H9 (cell line): ENCODE data around the gene TEF. TPM values are rescaled to one million over a fixed set of nuclear protein-coding genes. Genes with fewer than 3 reads are reported as not detected.

Source experiments
- DNase-seq: peaks from one replicate; pipeline ENCODE4 v3.0.0-alpha.2; 2017
- H2AFZ ChIP-seq: one replicate; pipeline ENCODE4 v1.6.1; 2013; ENCODE audit warnings: mild to moderate bottlenecking, low read length, control low read depth, moderate library complexity
- H2AK5ac ChIP-seq: 2 replicates; pipeline ENCODE4 v1.6.1; 2013; ENCODE audit warnings: low read length, control low read depth, mixed read lengths; ENCODE audit not compliant: insufficient read length
- H2BK120ac ChIP-seq: one replicate; pipeline ENCODE4 v1.6.1; 2013; ENCODE audit warnings: low read depth, mild to moderate bottlenecking, low read length, control low read depth, inconsistent platforms; ENCODE audit not compliant: poor library complexity, severe bottlenecking
- H2BK12ac ChIP-seq: 2 replicates; pipeline ENCODE4 v1.6.1; 2013; ENCODE audit warnings: low read length, control low read depth, mixed read lengths, low read depth; ENCODE audit not compliant: insufficient read length
- H2BK15ac ChIP-seq: 2 replicates; pipeline ENCODE4 v1.6.1; 2013; ENCODE audit warnings: low read depth, low read length, control low read depth
- H2BK20ac ChIP-seq: one replicate; pipeline ENCODE4 v1.6.1; 2013; ENCODE audit warnings: low read depth, mild to moderate bottlenecking, low read length, control low read depth, inconsistent platforms; ENCODE audit not compliant: poor library complexity, severe bottlenecking
- H2BK5ac ChIP-seq: 2 replicates; pipeline ENCODE4 v1.6.1; 2013; ENCODE audit warnings: low read length, control low read depth, mixed read lengths; ENCODE audit not compliant: insufficient read length
- H3K14ac ChIP-seq: 2 replicates; pipeline ENCODE4 v1.6.1; 2013; ENCODE audit warnings: low read length, control low read depth; ENCODE audit not compliant: insufficient read depth
- H3K18ac ChIP-seq: 2 replicates; pipeline ENCODE4 v1.6.1; 2013; ENCODE audit warnings: low read depth, mild to moderate bottlenecking, mixed read lengths, low read length, control low read depth; ENCODE audit not compliant: insufficient read length
- H3K23ac ChIP-seq: 2 replicates; pipeline ENCODE4 v1.6.1; 2013; ENCODE audit warnings: low read length, control low read depth, mixed read lengths, low read depth; ENCODE audit not compliant: insufficient read length
- H3K23me2 ChIP-seq: 2 replicates; pipeline ENCODE4 v1.6.1; 2013; ENCODE audit warnings: low read depth, mild to moderate bottlenecking, mixed read lengths, low read length, control low read depth; ENCODE audit not compliant: insufficient read length, poor library complexity, severe bottlenecking
- H3K27ac ChIP-seq: 2 replicates; pipeline ENCODE4 v1.5.1; 2013; ENCODE audit warnings: low read length, control low read depth, mixed read lengths, low read depth; ENCODE audit not compliant: insufficient read length
- H3K27me3 ChIP-seq: 2 replicates; pipeline ENCODE4 v1.6.1; 2013; ENCODE audit warnings: low read length, control low read depth, inconsistent platforms; ENCODE audit not compliant: insufficient read depth
- H3K4ac ChIP-seq: 2 replicates; pipeline ENCODE4 v1.6.1; 2013; ENCODE audit warnings: low read depth, mild to moderate bottlenecking, control low read depth, inconsistent platforms, low read length, moderate library complexity
- H3K4me1 ChIP-seq: 2 replicates; pipeline ENCODE4 v1.6.1; 2013; ENCODE audit warnings: low read length, control low read depth, inconsistent platforms; ENCODE audit not compliant: insufficient read depth
- H3K4me2 ChIP-seq: 2 replicates; pipeline ENCODE4 v1.6.1; 2013; ENCODE audit warnings: low read length, control low read depth, mixed read lengths; ENCODE audit not compliant: insufficient read length, insufficient read depth
- H3K56ac ChIP-seq: 2 replicates; pipeline ENCODE4 v1.6.1; 2013; ENCODE audit warnings: low read depth, mild to moderate bottlenecking, mixed read lengths, low read length, control low read depth; ENCODE audit not compliant: insufficient read length
- H3K79me1 ChIP-seq: 2 replicates; pipeline ENCODE4 v1.6.1; 2013; ENCODE audit warnings: low read depth, mild to moderate bottlenecking, moderate library complexity, low read length, control low read depth, inconsistent platforms; ENCODE audit not compliant: insufficient read depth, poor library complexity, severe bottlenecking
- H3K79me2 ChIP-seq: 2 replicates; pipeline ENCODE4 v1.6.1; 2013; ENCODE audit warnings: low read length, control low read depth, inconsistent platforms; ENCODE audit not compliant: insufficient read depth
- H3K9ac ChIP-seq: 2 replicates; pipeline ENCODE4 v1.6.1; 2013; ENCODE audit warnings: low read length, control low read depth, mixed read lengths; ENCODE audit not compliant: insufficient read length; ENCODE audit errors: extremely low read depth
- H3K9me3 ChIP-seq: one replicate; pipeline ENCODE4 v1.6.1; 2013; ENCODE audit warnings: low read depth, low read length, inconsistent platforms; ENCODE audit not compliant: control insufficient read depth
- H3T11ph ChIP-seq: one replicate; pipeline ENCODE4 v1.6.1; 2013; ENCODE audit warnings: mild to moderate bottlenecking, low read length, control low read depth, inconsistent platforms
- H4K20me1 ChIP-seq: one replicate; pipeline ENCODE4 v1.6.1; 2013; ENCODE audit not compliant: control insufficient read depth, insufficient read length, insufficient read depth
- H4K5ac ChIP-seq: 2 replicates; pipeline ENCODE4 v1.6.1; 2013; ENCODE audit warnings: low read depth, mild to moderate bottlenecking, mixed read lengths, low read length, control low read depth; ENCODE audit not compliant: insufficient read length
- H4K8ac ChIP-seq: replicated peaks from 2 replicates; pipeline ENCODE4 v1.6.1; 2013; ENCODE audit warnings: low read length, control low read depth, mixed read lengths, low read depth; ENCODE audit not compliant: insufficient read length
- H4K91ac ChIP-seq: 2 replicates; pipeline ENCODE4 v1.6.1; 2013; ENCODE audit warnings: low read depth, mild to moderate bottlenecking, moderate library complexity, mixed read lengths, low read length, control low read depth; ENCODE audit not compliant: insufficient read length
- H3K27ac Mint-ChIP-seq, 3 experiments: 2 replicates in 2 of 3; 3 replicates in 1 of 3; pipeline ENCODE4 v1.8.0; 2020 to 2021; ENCODE audit warnings: mixed read lengths in 3 of 3, mild to moderate bottlenecking in 1 of 3, moderate library complexity in 1 of 3
- H3K27me3 Mint-ChIP-seq: 2 replicates; pipeline ENCODE4 v1.8.0; 2021; ENCODE audit warnings: low read depth, mild to moderate bottlenecking, moderate library complexity, mixed read lengths
- H3K36me3 Mint-ChIP-seq, 3 experiments: 2 replicates in 2 of 3; 3 replicates in 1 of 3; pipeline ENCODE4 v1.8.0; 2020 to 2021; ENCODE audit warnings: low read depth in 3 of 3, mixed read lengths in 3 of 3; ENCODE audit not compliant: insufficient read depth in 1 of 3
- H3K4me1 Mint-ChIP-seq, 2 experiments: 2 replicates each; pipeline ENCODE4 v1.8.0; 2020; ENCODE audit warnings: mixed read lengths in 2 of 2
- H3K4me3 Mint-ChIP-seq, 2 experiments: 2 replicates in 1 of 2; 3 replicates in 1 of 2; pipeline ENCODE4 v1.8.0; 2020 to 2021; ENCODE audit warnings: mild to moderate bottlenecking in 2 of 2, mixed read lengths in 2 of 2, moderate library complexity in 1 of 2
- H3K9me3 Mint-ChIP-seq, 2 experiments: 2 replicates in 1 of 2; 3 replicates in 1 of 2; pipeline ENCODE4 v1.8.0; 2020; ENCODE audit warnings: mild to moderate bottlenecking in 2 of 2, mixed read lengths in 2 of 2, moderate library complexity in 1 of 2
- WGBS: extraction: QIAGEN DNeasy Blood & Tissue Kit; methylation state at CpG from one replicate; pipeline ENCODE4 v1.1.7; 2013; ENCODE audit warnings: missing lambda C conversion rate, low lambda C conversion rate, mixed read lengths; ENCODE audit not compliant: insufficient read length; ENCODE audit errors: extremely low coverage; 5-methylcytosine and 5-hydroxymethylcytosine counted together
- total RNA-seq: library from RNA; stranded (reverse); gene quantifications from 2 replicates; pipeline ENCODE4 v1.2.1, GENCODE V29; 2021
- TF ChIP-seq, protein P1 (sequence below): fragments of 200-600 bp; sonication (generic); conservative IDR thresholded peaks from 3 replicates; pipeline ENCODE4 v1.8.0; 2021; ENCODE audit warnings: antibody characterized with exemption, mild to moderate bottlenecking

Gene TEF
- total RNA-seq, 1 experiment from 2014 or later, result 17.9 TPM

DNA sequence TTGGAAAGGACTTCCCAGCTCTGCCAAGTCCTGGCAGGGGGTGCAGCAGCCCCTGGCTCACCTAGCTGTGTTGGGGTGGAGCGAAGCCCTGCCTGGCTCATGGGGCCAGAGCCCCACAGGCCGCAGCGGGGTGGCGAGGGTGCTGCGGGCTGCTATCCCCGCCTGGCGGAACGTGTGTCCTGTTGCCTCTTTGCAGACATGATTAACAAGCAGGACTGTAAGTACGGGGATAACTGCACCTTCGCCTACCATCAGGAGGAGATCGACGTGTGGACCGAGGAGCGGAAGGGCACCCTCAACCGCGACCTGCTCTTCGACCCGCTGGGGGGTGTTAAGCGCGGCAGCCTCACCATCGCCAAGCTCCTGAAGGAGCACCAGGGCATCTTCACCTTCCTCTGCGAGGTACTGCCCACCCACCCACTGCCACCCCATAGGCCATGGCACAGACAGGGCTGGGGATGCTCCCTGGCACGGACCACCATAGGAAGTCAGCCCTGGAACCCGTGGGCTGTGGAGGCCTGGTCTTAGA lies 35.9 kb upstream of the TEF start:
- Histone ChIP-seq H2BK20ac (no peak overlapping the region), H3T11ph (no peak overlapping the region), H3K9me3 (no peaks in the 10 kb centered on the region), H2AK5ac (no peak overlapping the region), H3K79me2 (no peaks in the 10 kb centered on the region), H3K14ac (no peak overlapping the region), H3K56ac (no peak overlapping the region), H4K5ac (no peak overlapping the region), H4K91ac (no peak overlapping the region), H2BK15ac (no peak overlapping the region), H3K79me1 (no peaks in the 10 kb centered on the region), H2BK12ac (no peak overlapping the region), H3K9ac (no peak overlapping the region), H3K4me1 (no peaks in the 10 kb centered on the region), H3K27ac (no peak overlapping the region), H3K23me2 (no peaks in the 10 kb centered on the region), H2AFZ (no peak overlapping the region), H3K18ac (no peak overlapping the region), H3K23ac (no peak overlapping the region), H4K20me1 (no peaks in the 10 kb centered on the region), H2BK5ac (no peak overlapping the region), H2BK120ac (no peak overlapping the region), H3K4ac (no peak overlapping the region), H3K27me3 (no peaks in the 10 kb centered on the region), H3K4me2 (no peak overlapping the region), H4K8ac (no peak overlapping the region)
- DNase-seq, result no peak
- Mint-ChIP-seq H3K36me3 (peaks cover 16 to 74% (median 67%) of the 10 kb centered on the region in 3 experiments; a peak in 6 of 7 replicates), H3K9me3 (no peaks in the 10 kb centered on the region), H3K4me3 (no peak overlapping the region), H3K4me1 (no peaks in the 10 kb centered on the region), H3K27me3 (no peaks in the 10 kb centered on the region; the same call in 1 of the 2 replicates), H3K27ac (no peak overlapping the region)
- TF ChIP-seq, protein P1, sequence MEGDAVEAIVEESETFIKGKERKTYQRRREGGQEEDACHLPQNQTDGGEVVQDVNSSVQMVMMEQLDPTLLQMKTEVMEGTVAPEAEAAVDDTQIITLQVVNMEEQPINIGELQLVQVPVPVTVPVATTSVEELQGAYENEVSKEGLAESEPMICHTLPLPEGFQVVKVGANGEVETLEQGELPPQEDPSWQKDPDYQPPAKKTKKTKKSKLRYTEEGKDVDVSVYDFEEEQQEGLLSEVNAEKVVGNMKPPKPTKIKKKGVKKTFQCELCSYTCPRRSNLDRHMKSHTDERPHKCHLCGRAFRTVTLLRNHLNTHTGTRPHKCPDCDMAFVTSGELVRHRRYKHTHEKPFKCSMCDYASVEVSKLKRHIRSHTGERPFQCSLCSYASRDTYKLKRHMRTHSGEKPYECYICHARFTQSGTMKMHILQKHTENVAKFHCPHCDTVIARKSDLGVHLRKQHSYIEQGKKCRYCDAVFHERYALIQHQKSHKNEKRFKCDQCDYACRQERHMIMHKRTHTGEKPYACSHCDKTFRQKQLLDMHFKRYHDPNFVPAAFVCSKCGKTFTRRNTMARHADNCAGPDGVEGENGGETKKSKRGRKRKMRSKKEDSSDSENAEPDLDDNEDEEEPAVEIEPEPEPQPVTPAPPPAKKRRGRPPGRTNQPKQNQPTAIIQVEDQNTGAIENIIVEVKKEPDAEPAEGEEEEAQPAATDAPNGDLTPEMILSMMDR, result no peak
- no CpG with 5 or more reads among the region's 24 CpGs for WGBS
